Mesendoderm (in vitro differentiated cells): Measurements from ENCODE around the gene PDE6G.

Experiments
- DNase-seq: peaks from one replicate; pipeline ENCODE4 v3.0.0; 2013
- H2AK5ac ChIP-seq: 2 replicates; pipeline ENCODE4 v1.6.1; 2013; ENCODE audit warnings: low read length, inconsistent platforms
- H2BK120ac ChIP-seq: 2 replicates; pipeline ENCODE4 v1.6.1; 2013; ENCODE audit warnings: low read depth, mild to moderate bottlenecking, low read length, moderate library complexity, mixed read lengths
- H2BK15ac ChIP-seq: replicated peaks from 2 replicates; pipeline ENCODE4 v1.6.1; 2013; ENCODE audit warnings: low read depth, mild to moderate bottlenecking, moderate library complexity
- H2BK5ac ChIP-seq: 2 replicates; pipeline ENCODE4 v1.6.1; 2013; ENCODE audit warnings: low read length, inconsistent platforms
- H3K18ac ChIP-seq: 2 replicates; pipeline ENCODE4 v1.6.1; 2013; ENCODE audit warnings: mild to moderate bottlenecking, low read length, mixed read lengths
- H3K23ac ChIP-seq: one replicate; pipeline ENCODE4 v1.6.1; 2013; ENCODE audit warnings: low read length
- H3K27ac ChIP-seq: 2 replicates; pipeline ENCODE4 v1.5.1; 2013; ENCODE audit warnings: low read depth, mild to moderate bottlenecking, inconsistent platforms, low read length, moderate library complexity
- H3K27me3 ChIP-seq: 2 replicates; pipeline ENCODE4 v1.6.1; 2013; ENCODE audit warnings: low read length, control low read depth, mild to moderate bottlenecking, inconsistent platforms; ENCODE audit not compliant: insufficient read depth, poor library complexity
- H3K36me3 ChIP-seq: 2 replicates; pipeline ENCODE4 v1.6.1; 2013; ENCODE audit warnings: low read length, inconsistent platforms; ENCODE audit not compliant: control insufficient read depth, insufficient read depth
- H3K4ac ChIP-seq: one replicate; pipeline ENCODE4 v1.6.1; 2013; ENCODE audit warnings: low read depth, mild to moderate bottlenecking, low read length, moderate library complexity
- H3K4me1 ChIP-seq: 2 replicates; pipeline ENCODE4 v1.6.1; 2013; ENCODE audit warnings: low read depth, low read length, inconsistent platforms; ENCODE audit not compliant: control insufficient read depth
- H3K4me2 ChIP-seq: 2 replicates; pipeline ENCODE4 v1.6.1; 2013; ENCODE audit warnings: low read length
- H3K4me3 ChIP-seq: 2 replicates; pipeline ENCODE4 v1.5.1; 2013; ENCODE audit warnings: mild to moderate bottlenecking, low read length
- H3K56ac ChIP-seq: one replicate; pipeline ENCODE4 v1.6.1; 2013; ENCODE audit warnings: low read length
- H3K79me1 ChIP-seq: 2 replicates; pipeline ENCODE4 v1.6.1; 2013; ENCODE audit warnings: low read length, inconsistent platforms
- H3K79me2 ChIP-seq: 2 replicates; pipeline ENCODE4 v1.6.1; 2013; ENCODE audit warnings: mild to moderate bottlenecking, low read length; ENCODE audit not compliant: control insufficient read depth, insufficient read depth
- H3K9ac ChIP-seq: 2 replicates; pipeline ENCODE4 v1.6.1; 2013; ENCODE audit warnings: low read length, inconsistent platforms
- H4K5ac ChIP-seq: one replicate; pipeline ENCODE4 v1.6.1; 2013; ENCODE audit warnings: low read length
- H4K8ac ChIP-seq: one replicate; pipeline ENCODE4 v1.6.1; 2013; ENCODE audit warnings: low read depth, mild to moderate bottlenecking, control low read depth, low read length, moderate library complexity
- WGBS: extraction: QIAGEN DNeasy Blood & Tissue Kit; methylation state at CpG from one replicate; pipeline ENCODE4 v1.1.7; 2013; ENCODE audit warnings: low lambda C conversion rate, missing lambda C conversion rate; ENCODE audit not compliant: insufficient coverage; ENCODE audit errors: extremely low coverage; 5-methylcytosine and 5-hydroxymethylcytosine counted together

PDE6G gene

GRCh38 chr17:81672504-81672903 is 16.2 kb upstream of the PDE6G start:
- H4K8ac ChIP-seq = no peak overlapping the region
- H3K23ac ChIP-seq = no peak overlapping the region
- no peak overlapping the region for H2AK5ac ChIP-seq
- H2BK15ac ChIP-seq = no peak overlapping the region
- no peak overlapping the region for H3K9ac ChIP-seq
- H2BK120ac ChIP-seq = no peak overlapping the region
- WGBS = no CpG with 5 or more reads among the region's 18 CpGs
- peaks cover 22% of the 10 kb centered on the region for H3K36me3 ChIP-seq
- no peaks in the 10 kb centered on the region for H3K27me3 ChIP-seq
- peaks cover 5% of the 10 kb centered on the region for H3K4me1 ChIP-seq
- H3K4ac ChIP-seq = no peak overlapping the region
- no peak overlapping the region for H3K18ac ChIP-seq
- peaks cover 13% of the 10 kb centered on the region for H3K79me1 ChIP-seq
- no peak overlapping the region for H3K4me3 ChIP-seq
- H4K5ac ChIP-seq = no peak overlapping the region
- no peak overlapping the region for H3K4me2 ChIP-seq
- no peak overlapping the region for H3K27ac ChIP-seq
- no peak overlapping the region for H2BK5ac ChIP-seq
- peaks cover 10% of the 10 kb centered on the region for H3K79me2 ChIP-seq
- no peak for DNase-seq
- H3K56ac ChIP-seq = no peak overlapping the region

GRCh38 chr17:81667754-81668153 is 11.4 kb upstream of the PDE6G start:
- peak overlapping the region; percentile 35 for H3K56ac ChIP-seq
- H3K23ac ChIP-seq = no peak overlapping the region
- H3K9ac ChIP-seq = peak overlapping the region; percentile 22
- peaks cover 17% of the 10 kb centered on the region for H3K36me3 ChIP-seq
- H3K4me2 ChIP-seq = peak overlapping the region; percentile 25
- no CpG with 5 or more reads among the region's 18 CpGs for WGBS
- H3K79me1 ChIP-seq = peaks cover 20% of the 10 kb centered on the region
- peaks cover 18% of the 10 kb centered on the region for H3K79me2 ChIP-seq
- peak; percentile 40 for DNase-seq
- no peak overlapping the region for H4K5ac ChIP-seq
- no peak overlapping the region for H2BK15ac ChIP-seq
- no peak overlapping the region for H3K4me3 ChIP-seq
- H3K4me1 ChIP-seq = peaks cover 9% of the 10 kb centered on the region
- H3K27me3 ChIP-seq = no peaks in the 10 kb centered on the region
- H2AK5ac ChIP-seq = no peak overlapping the region
- no peak overlapping the region for H2BK120ac ChIP-seq
- no peak overlapping the region for H3K18ac ChIP-seq
- H4K8ac ChIP-seq = no peak overlapping the region
- no peak overlapping the region for H3K4ac ChIP-seq
- no peak overlapping the region for H3K27ac ChIP-seq
- no peak overlapping the region for H2BK5ac ChIP-seq

- WGBS = no CpG with 5 or more reads among the region's 96 CpGs
- H3K79me1 ChIP-seq = peaks cover 20% of the 10 kb centered on the region
Observed at GRCh38 chr17:81666342-81667191, 10.2 kb upstream of the PDE6G start, which contains the start of the genes CCDC137 and OXLD1. Gene CCDC137 (plus strand): TSS chr17:81666737. CDS start chr17:81666767, 30 bp downstream. Gene OXLD1 (minus strand): TSS chr17:81666605. CDS start chr17:81666577, 28 bp downstream.

GRCh38 chr17:81666092-81666341 is 9.7 kb upstream of the PDE6G start:
- no CpG with 5 or more reads among the region's 16 CpGs for WGBS
- peaks cover 18% of the 10 kb centered on the region for H3K79me2 ChIP-seq
- H3K56ac ChIP-seq = peak overlapping the region; percentile 99
- peaks cover 7% of the 10 kb centered on the region for H3K36me3 ChIP-seq
- no peak overlapping the region for H4K5ac ChIP-seq
- peak overlapping the region; percentile 70 for H3K18ac ChIP-seq
- no peak overlapping the region for H2BK15ac ChIP-seq
- peak overlapping the region; percentile 50 for H2BK5ac ChIP-seq
- H3K9ac ChIP-seq = peak overlapping the region; percentile 98
- peak overlapping the region; percentile 96 for H2AK5ac ChIP-seq
- peak overlapping the region; percentile 99 for H3K23ac ChIP-seq
- H3K27me3 ChIP-seq = no peaks in the 10 kb centered on the region
- H3K4me1 ChIP-seq = peaks cover 9% of the 10 kb centered on the region
- H3K27ac ChIP-seq = peak overlapping the region; percentile 76
- no peak overlapping the region for H2BK120ac ChIP-seq
- H3K4me2 ChIP-seq = peak overlapping the region; percentile 100
- peak overlapping the region; percentile 28 for H4K8ac ChIP-seq
- peak overlapping the region; percentile 95 for H3K4me3 ChIP-seq
- peak overlapping the region; percentile 91 for H3K4ac ChIP-seq
- peak; percentile 71 for DNase-seq
- peaks cover 20% of the 10 kb centered on the region for H3K79me1 ChIP-seq

More at GRCh38 chr17:81666342-81667191, 10.2 kb upstream of the PDE6G start, which contains the start of the genes CCDC137 and OXLD1:
- Histone ChIP-seq H3K36me3 (peaks cover 9% of the 10 kb centered on the region), H3K27me3 (no peaks in the 10 kb centered on the region), H3K4me3 (peak within 1 kb of the TSS; percentile 95), H4K5ac (peak within 1 kb of the TSS; percentile 95), H2BK15ac (no peak within 1 kb of the TSS), H3K9ac (peak within 1 kb of the TSS; percentile 99), H3K27ac (peak within 1 kb of the TSS; percentile 76), H3K23ac (peak within 1 kb of the TSS; percentile 99), H3K4me2 (peak within 1 kb of the TSS; percentile 100), H4K8ac (peak within 1 kb of the TSS; percentile 69), H2AK5ac (peak within 1 kb of the TSS; percentile 96), H3K4ac (peak within 1 kb of the TSS; percentile 98), H2BK120ac (no peak within 1 kb of the TSS), H2BK5ac (peak within 1 kb of the TSS; percentile 84), H3K4me1 (peaks cover 9% of the 10 kb centered on the region), H3K18ac (peak within 1 kb of the TSS; percentile 94), H3K56ac (peak within 1 kb of the TSS; percentile 99), H3K79me2 (peaks cover 18% of the 10 kb centered on the region)
- DNase-seq = peak; percentile 98

GRCh38 chr17:81665205-81666091 is 9.1 kb upstream of the PDE6G start:
- H3K79me1 ChIP-seq = peaks cover 20% of the 10 kb centered on the region
- H3K18ac ChIP-seq = no peak overlapping the region
- peak overlapping the region; percentile 99 for H3K23ac ChIP-seq
- peak overlapping the region; percentile 96 for H2AK5ac ChIP-seq
- peak overlapping the region; percentile 95 for H4K5ac ChIP-seq
- peak; percentile 51 for DNase-seq
- no peak overlapping the region for H2BK15ac ChIP-seq
- H3K27me3 ChIP-seq = no peaks in the 10 kb centered on the region
- H3K4me3 ChIP-seq = peak overlapping the region; percentile 95
- no peak overlapping the region for H4K8ac ChIP-seq
- H3K56ac ChIP-seq = peak overlapping the region; percentile 99
- H3K4me2 ChIP-seq = peak overlapping the region; percentile 100
- peak overlapping the region; percentile 91 for H3K4ac ChIP-seq
- peaks cover 18% of the 10 kb centered on the region for H3K79me2 ChIP-seq
- H3K36me3 ChIP-seq = peaks cover 7% of the 10 kb centered on the region
- no CpG with 5 or more reads among the region's 30 CpGs for WGBS
- H2BK5ac ChIP-seq = peak overlapping the region; percentile 73
- H3K9ac ChIP-seq = peak overlapping the region; percentile 98
- H3K4me1 ChIP-seq = peaks cover 9% of the 10 kb centered on the region
- no peak overlapping the region for H2BK120ac ChIP-seq
- H3K27ac ChIP-seq = peak overlapping the region; percentile 76
